Measurements from ENCODE around the gene DDB1. TPM values are rescaled to one million over a fixed set of nuclear protein-coding genes. Genes with fewer than 3 reads are reported as not detected.
A peak's percentile ranks its signal among the peaks of the same experiment; 100 is the strongest.
"Not testable (repeated sequence)": the region's sequence is repeated elsewhere in the genome, so short reads cannot be mapped to it uniquely, and the experiment has no call there.

DDB1 gene
- polyA plus RNA-seq, 1 donor = 195 TPM

GRCh38 chr11:61270354-61271076, 62.4 kb downstream of the DDB1 start:
- DNase-seq (ENCODE audit: low read depth) = no peak

DNA sequence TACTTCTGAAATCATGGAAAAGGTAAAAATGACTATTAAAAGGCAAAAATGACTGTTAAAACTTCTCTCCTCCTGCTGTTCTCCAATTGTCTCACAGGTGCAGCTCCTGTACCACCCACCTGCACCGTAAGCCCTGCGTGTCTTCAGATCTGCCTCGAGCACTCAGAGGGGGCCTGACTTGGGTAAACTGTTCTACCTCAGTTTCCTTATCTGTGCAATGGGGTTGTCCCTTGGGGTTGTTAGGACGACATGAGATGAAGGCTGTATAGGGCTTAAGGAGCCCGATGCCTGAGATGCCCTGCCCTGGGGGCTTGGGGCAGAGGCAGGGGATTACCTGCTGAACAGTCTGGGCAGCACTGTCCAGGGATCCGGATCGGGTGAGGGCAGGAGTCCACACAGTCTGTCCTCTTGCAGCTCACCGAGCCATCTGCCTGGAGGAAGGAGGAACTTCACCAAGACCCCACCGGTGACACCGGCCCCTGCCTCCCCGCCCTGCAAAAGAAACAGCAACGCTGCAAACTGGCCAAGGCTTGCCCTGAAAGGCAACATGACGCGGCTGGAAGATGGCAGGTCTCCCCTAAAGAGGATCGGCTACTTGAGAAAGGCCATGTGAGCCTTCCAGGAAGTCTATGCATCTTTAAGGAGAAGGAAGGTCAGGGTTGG, 64.2 kb downstream of the DDB1 start:
- no peak for DNase-seq (ENCODE audit: low read depth)

DNA sequence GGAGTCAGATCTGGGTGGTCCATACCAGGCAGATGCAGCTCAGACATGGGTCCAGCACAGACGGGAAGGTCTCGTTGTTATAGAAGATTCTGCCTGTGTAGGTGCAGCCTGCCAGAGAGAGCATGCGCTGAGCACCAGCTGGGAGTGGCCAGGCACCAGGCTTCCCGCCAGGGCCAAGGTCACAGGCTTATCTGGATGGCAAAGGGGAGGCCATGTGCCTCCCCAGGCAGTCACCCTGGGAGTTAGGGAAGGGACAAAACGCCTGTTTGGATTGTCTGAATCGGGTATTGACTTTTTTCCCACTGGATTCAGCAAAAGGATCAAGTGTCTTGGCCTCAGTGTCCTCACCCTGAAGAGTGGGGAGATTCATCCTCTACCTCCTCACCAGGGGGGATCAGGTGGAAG, 65.5 kb downstream of the DDB1 start:
- DNase-seq (ENCODE audit: low read depth) = no peak

DNA sequence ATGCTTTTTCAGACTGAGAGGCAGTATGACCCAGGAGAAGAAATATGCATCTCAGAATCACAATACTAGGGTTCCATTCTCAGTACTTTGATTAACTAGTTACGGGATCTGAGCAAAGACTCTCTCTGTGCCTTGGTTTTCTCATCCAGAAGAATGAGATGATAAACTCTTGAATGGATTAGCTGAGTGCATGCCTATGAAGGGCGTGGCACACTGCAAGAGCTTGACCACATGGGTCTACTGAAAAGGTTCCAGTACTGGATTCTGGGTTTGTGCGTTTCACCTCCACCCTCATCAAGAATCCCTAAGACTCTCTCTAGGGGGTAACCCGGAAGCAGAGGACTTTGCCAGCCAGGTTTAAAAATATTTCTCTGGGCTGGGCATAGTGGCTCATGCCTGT, 66.3 kb downstream of the DDB1 start:
- DNase-seq (ENCODE audit: low read depth) = no peak

DNA sequence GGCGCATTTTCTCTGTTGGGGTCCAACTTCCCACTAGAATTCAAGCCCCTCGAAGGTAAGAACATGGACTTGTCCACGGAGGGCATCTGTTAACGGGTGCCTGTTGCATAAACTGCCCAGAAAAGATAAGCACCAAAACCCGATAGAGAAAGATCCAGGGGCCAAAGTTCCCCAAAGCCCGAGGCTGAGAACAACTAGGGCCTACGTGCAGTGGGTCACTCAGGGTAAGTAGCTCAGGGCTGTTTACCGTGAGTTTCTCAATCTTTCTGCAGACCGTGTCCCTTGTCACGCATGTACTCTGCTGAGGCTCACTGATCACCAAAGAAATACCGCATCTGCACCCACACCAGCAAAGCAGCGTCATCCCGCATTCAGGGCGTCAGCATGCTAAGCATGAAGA, 67.5 kb downstream of the DDB1 start:
- no peak for DNase-seq (ENCODE audit: low read depth)

DNA sequence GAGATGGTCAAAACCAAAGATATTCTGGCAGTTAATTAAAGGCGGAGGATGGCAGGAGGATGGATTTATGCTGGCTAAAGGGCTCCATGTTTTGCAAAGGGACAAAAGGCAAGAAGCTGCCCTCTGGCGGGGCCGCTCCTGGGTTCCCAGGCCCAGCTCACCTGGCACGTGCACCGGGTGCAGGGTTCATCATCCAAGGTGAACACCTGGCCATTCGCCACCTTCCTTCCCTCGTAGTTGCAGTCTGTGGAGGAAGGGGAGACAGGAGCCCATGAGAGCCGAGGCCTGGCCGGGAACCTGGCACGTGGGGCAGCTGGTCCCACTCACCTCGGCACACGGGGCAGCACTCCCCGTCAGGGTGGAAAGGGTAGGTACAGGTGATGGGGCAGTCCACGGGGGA, 68.1 kb downstream of the DDB1 start:
- DNase-seq (ENCODE audit: low read depth) = no peak

DNA sequence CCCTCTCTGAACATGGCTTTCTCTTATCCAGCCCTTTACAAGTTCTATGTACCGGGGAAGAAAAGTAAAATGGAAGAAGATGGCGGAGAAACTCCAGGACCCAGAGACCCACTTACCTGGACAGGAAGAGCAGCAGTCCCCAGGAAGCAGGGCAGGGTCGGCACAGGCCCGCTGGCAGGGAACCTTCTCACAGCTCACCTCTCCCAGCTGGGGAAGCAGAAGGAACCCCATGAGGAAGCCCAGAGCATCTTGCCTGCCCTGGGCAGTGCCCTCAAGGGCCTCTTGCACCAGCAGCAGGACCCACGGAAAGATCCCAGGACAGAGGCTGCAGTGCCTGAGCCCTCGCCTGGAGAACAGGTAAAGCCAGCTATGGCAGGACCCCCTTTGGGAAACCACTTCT, 68.5 kb downstream of the DDB1 start:
- DNase-seq (ENCODE audit: low read depth) = no peak

DNA sequence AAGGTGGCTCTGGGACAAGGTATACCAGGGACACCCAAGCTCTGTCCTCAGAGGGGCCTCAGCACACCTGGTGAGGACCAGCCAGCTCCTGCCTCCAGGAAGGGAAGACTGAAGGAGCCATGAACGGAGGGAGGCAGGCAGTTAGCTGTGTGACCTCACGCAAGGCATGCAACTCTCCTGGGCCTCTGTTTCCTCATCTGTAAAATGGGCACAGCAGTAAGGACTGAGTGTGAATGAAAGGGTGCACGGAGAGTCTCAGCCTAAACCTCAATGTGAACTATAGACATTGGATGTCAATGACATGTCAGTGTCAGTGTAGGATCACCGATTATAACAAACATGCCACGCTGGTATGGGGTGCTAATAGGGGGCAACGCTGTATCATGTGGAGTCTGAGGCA, 73.5 kb downstream of the DDB1 start:
- no peak for DNase-seq (ENCODE audit: low read depth)

- no peak for DNase-seq (ENCODE audit: low read depth)
Observed at GRCh38 chr11:61258546-61258945, 74.4 kb downstream of the DDB1 start.

GRCh38 chr11:61256710-61257482, 76.0 kb downstream of the DDB1 start:
- no peak for DNase-seq (ENCODE audit: low read depth)

- DNase-seq (ENCODE audit: low read depth) = no peak
Observed at GRCh38 chr11:61254403-61255025, 78.4 kb downstream of the DDB1 start.

DNA sequence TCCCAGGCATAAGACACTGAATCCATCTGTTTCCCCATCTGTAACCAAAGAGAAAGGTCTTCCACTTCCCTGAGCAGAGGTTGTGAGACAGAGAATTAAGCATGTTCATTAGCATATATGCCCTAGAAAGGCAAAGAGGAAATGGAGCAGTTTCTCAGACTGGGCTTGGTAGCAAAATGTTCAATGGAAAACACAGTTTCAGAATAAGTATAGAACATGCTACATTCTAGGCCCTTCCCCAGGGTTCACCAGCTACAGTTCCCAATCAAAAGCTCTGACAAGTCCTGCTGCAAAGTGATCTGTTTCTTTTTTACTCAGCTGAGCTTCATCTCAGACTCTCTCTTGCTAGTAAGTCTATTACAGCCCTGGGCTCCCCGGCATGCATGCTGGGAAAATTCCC, 80.6 kb downstream of the DDB1 start:
- DNase-seq (ENCODE audit: low read depth) = not testable (repeated sequence)

GRCh38 chr11:61250796-61251765, 81.8 kb downstream of the DDB1 start:
- peak; percentile 56 for DNase-seq (ENCODE audit: low read depth)

Other genes starting within 250 kb of the DDB1 start
- 0.13 TPM for gene CD5, start 230.6 kb downstream of the DDB1 start, polyA plus RNA-seq (ENCODE audit: insufficient read length)
- gene VPS37C, start 171.7 kb downstream of the DDB1 start, polyA plus RNA-seq (ENCODE audit: insufficient read length) = 16.9 TPM
- gene PGA3, start 129.6 kb downstream of the DDB1 start, polyA plus RNA-seq (ENCODE audit: insufficient read length) = 1.5 TPM
- gene PGA4, start 110.8 kb downstream of the DDB1 start, polyA plus RNA-seq (ENCODE audit: insufficient read length) = 1.1 TPM
- 1.7 TPM for gene PGA5, start 91.9 kb downstream of the DDB1 start, polyA plus RNA-seq (ENCODE audit: insufficient read length)
- 11.0 TPM for gene VWCE, start 37.8 kb downstream of the DDB1 start, polyA plus RNA-seq (ENCODE audit: insufficient read length)
- 18.5 TPM for gene TKFC, start 123 bp upstream of the DDB1 start, polyA plus RNA-seq (ENCODE audit: insufficient read length)
- 16.4 TPM for gene CYB561A3, start 28.8 kb upstream of the DDB1 start, polyA plus RNA-seq (ENCODE audit: insufficient read length)
- gene TMEM138, start 29.3 kb upstream of the DDB1 start, polyA plus RNA-seq (ENCODE audit: insufficient read length) = 19.1 TPM
- gene TMEM216, start 59.5 kb upstream of the DDB1 start, polyA plus RNA-seq (ENCODE audit: insufficient read length) = 13.1 TPM
- gene CPSF7, start 96.9 kb upstream of the DDB1 start, polyA plus RNA-seq (ENCODE audit: insufficient read length) = 72.1 TPM
- 27.8 TPM for gene SDHAF2, start 97.0 kb upstream of the DDB1 start, polyA plus RNA-seq (ENCODE audit: insufficient read length)
- 0.14 TPM for gene LRRC10B, start 175.6 kb upstream of the DDB1 start, polyA plus RNA-seq (ENCODE audit: insufficient read length)
- gene SYT7, start 248.0 kb upstream of the DDB1 start, polyA plus RNA-seq (ENCODE audit: insufficient read length) = 3.3 TPM

Measured in forelimb muscle (tissue), 1 donor.